GM18951 (cell line): Measurements from ENCODE around the gene P2RX5.
"Not testable (repeated sequence)": the region's sequence is repeated elsewhere in the genome, so short reads cannot be mapped to it uniquely, and the experiment has no call there.

ENCODE experiments used
- POLR2A ChIP-seq: IDR thresholded peaks from 4 replicates; pipeline ENCODE4 v1.6.1; 2011; ENCODE audit warnings: mild to moderate bottlenecking; ENCODE audit not compliant: insufficient read length, insufficient read depth; ENCODE audit errors: extremely low read depth
- in situ Hi-C: fragments of 300-500 bp; cut with MboI; formaldehyde crosslinking; loops from one replicate; pipeline ENCODE4 v1.12.0; 2022; ENCODE audit warnings: low sequenced_read_pairs, mixed read lengths, inconsistent platforms; ENCODE audit not compliant: unreplicated experiment

The P2RX5 gene

DNA sequence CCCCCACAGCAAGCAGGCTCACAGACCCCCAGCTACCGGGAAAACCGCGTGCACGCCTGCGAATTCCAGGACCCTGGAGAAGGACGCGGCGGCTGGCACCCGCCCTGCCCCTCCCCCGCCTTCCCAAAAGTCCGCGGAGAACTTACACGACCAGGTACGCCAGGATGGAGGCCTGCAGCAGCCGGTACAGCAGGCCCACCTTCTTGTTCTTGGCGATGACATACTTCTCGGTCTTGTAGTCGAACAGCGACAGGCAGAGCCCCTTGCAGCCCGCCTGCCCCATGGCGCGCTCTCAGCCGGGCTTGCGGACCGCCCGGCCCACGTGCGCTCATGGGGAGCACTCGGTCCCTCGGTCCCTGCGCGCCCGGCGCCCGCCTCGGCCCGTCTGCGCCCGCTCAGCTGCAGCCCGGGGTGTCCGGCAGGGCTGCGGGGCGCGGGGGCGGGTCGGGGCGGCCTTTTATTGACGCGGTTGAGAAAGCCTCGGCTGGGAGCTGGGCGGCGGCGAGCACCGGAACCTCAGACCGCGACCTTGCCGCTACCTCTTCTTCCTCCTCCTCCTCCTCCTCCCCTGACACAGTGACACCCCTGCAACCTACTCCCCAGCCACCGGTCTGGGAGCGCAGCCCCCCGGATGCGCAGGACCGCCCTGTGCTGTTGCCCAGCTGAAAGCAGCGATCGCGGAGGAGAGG, at the start of gene P2RX5:
P2RX5 (minus strand) TSS at position 433 of the 689 bp plus-strand sequence; CDS start at position 283, 150 bp downstream.
- in situ Hi-C loops = no loop called here
- TF ChIP-seq POLR2A = peak; percentile 52

- no peak for TF ChIP-seq POLR2A
- in situ Hi-C loops = no loop called here
Observed at GRCh38 chr17:3745071-3745470, 49.1 kb upstream of the P2RX5 start.

DNA sequence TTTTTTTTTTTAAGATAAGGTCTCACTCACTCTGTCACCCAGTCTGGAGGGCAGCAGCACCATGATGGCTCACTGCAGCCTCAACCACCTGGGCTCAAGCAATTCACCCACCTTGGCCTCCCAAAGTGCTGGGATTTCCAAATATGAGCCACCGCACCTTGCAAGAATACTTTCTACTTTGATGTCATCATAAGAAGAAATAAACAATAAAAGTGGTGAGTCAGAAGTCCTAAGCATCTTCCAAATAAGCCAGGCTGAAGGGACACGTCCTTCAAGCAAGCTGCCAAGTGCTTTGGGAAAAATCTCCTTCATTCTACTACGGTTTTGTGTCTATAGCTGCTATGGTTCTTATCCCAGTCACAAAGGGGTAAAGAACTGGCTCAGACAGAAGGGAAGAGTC, 48.1 kb upstream of the P2RX5 start:
- in situ Hi-C loops = no loop called here
- no peak for TF ChIP-seq POLR2A

GRCh38 chr17:3740611-3741073, 44.7 kb upstream of the P2RX5 start:
- TF ChIP-seq POLR2A = no peak
- in situ Hi-C loops = no loop called here

DNA sequence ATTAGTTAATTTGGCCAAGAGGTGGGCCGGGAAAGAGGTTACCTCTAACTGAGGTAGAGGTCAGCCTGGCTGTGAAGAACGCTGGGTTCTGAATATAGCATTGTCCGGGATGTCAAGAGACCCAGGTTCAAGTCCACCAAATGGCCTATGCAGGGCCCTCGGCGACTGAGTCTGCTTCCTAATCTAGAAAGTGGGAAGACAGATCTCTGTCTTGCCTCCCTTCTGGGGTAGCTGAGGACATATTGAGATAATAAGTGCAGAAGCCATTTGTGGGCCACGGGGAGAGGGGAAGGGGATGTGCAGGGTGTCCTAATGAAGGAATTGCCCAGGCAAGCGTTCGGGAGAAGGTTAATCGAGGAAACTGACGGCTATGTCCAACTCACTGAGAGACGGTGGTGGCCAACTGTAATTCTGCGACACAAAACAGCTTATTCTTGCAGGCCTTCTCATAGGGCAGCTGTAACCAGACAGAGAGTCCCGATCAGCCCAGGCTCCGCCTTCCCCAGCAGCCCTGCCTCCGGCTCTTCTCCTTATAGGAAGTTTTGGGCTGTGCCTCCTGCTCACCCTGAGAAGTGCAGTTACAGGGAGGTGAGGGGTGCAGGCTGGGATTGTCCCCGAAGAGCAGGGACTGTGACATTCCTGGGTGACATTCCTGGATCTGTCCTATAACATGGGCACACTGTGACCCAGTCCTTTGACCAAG, 43.6 kb upstream of the P2RX5 start:
- TF ChIP-seq POLR2A = no peak
- in situ Hi-C loops = loop anchor here (5.0 kb wide), 2 partner anchors 57 to 83 kb away; no protein-coding TSS in a partner anchor

DNA sequence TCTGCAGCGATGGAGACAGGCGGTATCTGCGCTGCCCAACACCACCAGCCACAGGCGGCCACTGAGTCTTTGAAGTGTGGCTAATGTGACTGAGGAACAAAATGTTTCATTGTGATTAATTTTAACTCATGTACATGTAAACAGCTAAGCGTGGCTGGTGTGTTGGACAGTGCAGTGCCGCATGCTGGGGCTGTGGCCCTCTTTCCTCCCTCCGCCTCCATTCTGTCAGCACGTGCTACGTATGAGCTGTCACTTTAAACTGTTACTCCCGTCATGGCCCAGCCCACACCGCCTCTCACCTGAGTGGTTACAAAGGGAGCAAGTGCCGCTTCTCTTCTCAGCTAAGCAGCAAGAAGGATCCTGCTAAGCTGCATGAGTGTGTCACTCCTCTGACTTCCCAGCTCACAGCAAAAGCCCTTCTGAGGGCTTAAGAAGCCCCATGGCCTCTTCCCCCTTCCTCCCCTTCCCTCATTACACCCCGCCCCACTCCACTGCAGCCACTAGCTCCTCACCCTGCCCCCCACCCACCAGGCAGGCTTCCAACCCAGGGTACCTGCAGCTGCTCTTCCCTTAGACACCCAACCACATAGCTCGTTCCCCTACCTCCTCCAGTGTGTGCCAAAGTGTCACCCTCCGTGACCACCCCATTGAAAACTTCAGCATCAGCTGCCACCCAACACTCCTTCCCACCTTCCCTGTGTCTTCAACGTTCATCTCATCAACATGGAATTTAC, 42.8 kb upstream of the P2RX5 start:
- in situ Hi-C loops = loop anchor here (5.0 kb wide), 2 partner anchors 56 to 84 kb away; no protein-coding TSS in a partner anchor
- TF ChIP-seq POLR2A = no peak

DNA sequence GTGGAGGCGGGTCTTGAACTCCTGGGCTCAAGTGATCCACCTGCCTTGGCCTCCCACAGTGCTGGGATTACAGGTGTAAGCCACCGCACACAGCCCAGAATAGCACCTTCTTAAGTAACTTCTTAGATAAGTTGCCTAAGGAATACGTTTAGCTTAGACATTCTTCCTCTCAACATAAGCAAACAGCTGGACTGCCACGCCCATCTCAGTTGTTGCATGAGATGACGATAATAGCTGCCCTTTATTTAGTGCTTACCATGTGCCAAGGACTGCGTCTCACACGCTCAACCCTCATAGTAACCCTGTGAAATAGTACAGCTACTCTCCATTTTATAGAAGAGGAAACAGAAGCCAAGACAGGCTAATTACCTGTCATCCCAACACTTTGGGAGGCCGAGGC, 39.6 kb upstream of the P2RX5 start:
- TF ChIP-seq POLR2A = no peak
- in situ Hi-C loops = loop anchor here (5.0 kb wide), 2 partner anchors 53 to 87 kb away; no protein-coding TSS in a partner anchor

- in situ Hi-C loops = loop anchor here (5.0 kb wide), 2 partner anchors 53 to 87 kb away; no protein-coding TSS in a partner anchor
Observed at GRCh38 chr17:3734911-3735276, 38.9 kb upstream of the P2RX5 start.

GRCh38 chr17:3732210-3732621, 36.3 kb upstream of the P2RX5 start:
- in situ Hi-C loops = no loop called here
- TF ChIP-seq POLR2A = no peak

DNA sequence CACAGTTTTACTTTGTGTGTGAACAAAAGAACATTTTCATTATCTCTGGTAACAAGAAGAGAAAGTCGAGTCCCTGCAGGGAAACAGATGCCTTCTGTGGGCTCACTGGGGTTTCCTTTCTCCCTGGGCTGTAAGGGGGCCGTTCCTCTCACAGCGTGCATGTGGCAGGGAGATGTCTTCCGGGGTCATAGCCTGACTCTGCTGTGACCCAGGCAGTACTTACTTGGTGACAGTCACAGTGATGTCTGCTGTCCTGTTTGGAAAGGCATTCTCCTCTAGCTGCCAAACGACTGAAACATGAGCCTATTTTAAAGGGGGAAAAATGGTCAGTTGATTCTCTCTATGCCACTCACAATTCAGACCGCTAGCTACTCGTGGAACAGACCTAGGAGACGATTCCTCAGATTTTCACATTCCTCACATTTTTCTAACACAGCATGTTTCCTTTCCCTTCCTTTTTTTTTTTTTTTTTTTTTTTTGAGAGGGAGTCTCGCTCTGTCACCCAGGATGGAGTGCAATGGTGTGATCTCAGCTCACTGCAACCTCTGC, 35.0 kb upstream of the P2RX5 start:
- no peak for TF ChIP-seq POLR2A
- in situ Hi-C loops = no loop called here

- TF ChIP-seq POLR2A = no peak
- in situ Hi-C loops = no loop called here
Observed at GRCh38 chr17:3729881-3730280, 33.9 kb upstream of the P2RX5 start.

DNA sequence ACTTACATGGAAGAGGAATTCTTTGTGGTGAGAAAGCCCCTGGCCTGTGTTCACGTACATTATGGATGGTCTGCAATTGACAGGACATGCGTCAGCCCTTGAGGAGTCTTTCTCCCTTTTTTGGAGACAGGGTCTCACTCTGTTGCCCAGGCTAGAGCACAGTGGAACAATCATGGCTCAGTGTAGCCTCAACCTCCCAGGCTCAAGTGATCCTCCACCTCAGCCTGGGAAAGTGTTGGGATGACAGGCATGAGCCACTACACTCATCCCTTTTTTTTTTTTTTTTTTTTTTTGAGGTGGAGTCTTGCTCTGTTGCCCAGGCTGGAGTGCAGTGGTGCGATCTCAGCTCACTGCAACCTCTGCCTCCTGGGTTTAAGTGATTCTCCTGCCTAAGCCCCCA, 32.1 kb upstream of the P2RX5 start:
- in situ Hi-C loops = not testable (repeated sequence)

- no peak for TF ChIP-seq POLR2A
- in situ Hi-C loops = no loop called here
Observed at GRCh38 chr17:3727041-3727440, 31.1 kb upstream of the P2RX5 start.
